MM.1S (cell line): ENCODE results near the gene SSBP3.

Experiments used
- EZH2 ChIP-seq: fragments of 300-600 bp; sonication (generic); optimal IDR thresholded peaks from 2 replicates; pipeline ENCODE3; 2017; ENCODE audit warnings: low read depth, mild to moderate bottlenecking, antibody characterized with exemption, low read length, mixed read lengths
- EZH2phosphoT487 ChIP-seq: fragments of 300-600 bp; sonication (generic); IDR thresholded peaks from 2 replicates; pipeline ENCODE4 v1.6.1; 2018; ENCODE audit warnings: antibody characterized with exemption, low read length
- TF ChIP-seq, protein P1 (sequence below): fragments of 300-600 bp; sonication (generic); IDR thresholded peaks from 2 replicates; pipeline ENCODE4 v1.5.1; 2016; ENCODE audit warnings: antibody characterized with exemption, low read length, mixed read lengths

DNA sequence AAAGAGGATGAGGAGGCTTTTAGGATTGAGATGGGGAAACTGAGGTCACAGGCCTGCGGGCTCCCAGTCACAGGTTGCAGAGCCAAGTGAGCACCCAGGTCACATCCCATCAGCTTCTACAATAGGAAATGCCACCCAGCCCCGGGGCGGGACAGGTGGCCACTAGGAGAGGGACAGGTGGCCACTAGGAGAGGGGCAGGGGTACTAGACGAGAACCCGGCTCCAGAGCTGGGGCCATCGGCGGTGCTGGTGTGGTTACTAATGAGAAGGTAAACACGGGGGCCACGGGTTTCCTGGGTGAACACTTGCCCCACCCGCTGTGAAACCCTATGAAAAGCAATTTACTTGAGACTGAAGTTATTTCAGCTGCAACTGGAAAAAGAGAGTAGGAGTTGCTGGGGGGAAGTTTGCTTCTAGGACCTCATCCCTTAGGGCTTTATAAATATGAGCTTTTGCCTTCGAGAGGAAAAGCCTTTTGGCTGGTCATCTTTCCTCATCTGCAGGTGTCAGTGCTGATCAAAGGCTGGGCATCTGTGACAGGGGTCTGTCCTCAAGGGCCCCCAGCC is 153.7 kb downstream of the SSBP3 start:
- TF ChIP-seq, protein P1, sequence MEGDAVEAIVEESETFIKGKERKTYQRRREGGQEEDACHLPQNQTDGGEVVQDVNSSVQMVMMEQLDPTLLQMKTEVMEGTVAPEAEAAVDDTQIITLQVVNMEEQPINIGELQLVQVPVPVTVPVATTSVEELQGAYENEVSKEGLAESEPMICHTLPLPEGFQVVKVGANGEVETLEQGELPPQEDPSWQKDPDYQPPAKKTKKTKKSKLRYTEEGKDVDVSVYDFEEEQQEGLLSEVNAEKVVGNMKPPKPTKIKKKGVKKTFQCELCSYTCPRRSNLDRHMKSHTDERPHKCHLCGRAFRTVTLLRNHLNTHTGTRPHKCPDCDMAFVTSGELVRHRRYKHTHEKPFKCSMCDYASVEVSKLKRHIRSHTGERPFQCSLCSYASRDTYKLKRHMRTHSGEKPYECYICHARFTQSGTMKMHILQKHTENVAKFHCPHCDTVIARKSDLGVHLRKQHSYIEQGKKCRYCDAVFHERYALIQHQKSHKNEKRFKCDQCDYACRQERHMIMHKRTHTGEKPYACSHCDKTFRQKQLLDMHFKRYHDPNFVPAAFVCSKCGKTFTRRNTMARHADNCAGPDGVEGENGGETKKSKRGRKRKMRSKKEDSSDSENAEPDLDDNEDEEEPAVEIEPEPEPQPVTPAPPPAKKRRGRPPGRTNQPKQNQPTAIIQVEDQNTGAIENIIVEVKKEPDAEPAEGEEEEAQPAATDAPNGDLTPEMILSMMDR: no peak
- TF ChIP-seq EZH2phosphoT487 (no peak), EZH2 (no peak)
